SK-N-SH (cell line): Measurements from ENCODE around the gene FABP7. TPM values are rescaled to one million over a fixed set of nuclear protein-coding genes. Genes with fewer than 3 reads are reported as not detected.

Source experiments
- CTCF ChIA-PET: fragments of 300-600, 350-600 bp; formaldehyde crosslinking; extraction: SDS; loops from one replicate; lab custom pipeline; 2021; lab: Yijun Ruan, JAX
- POLR2A ChIA-PET: fragments of 350-600 bp; sonication (Branson Sonifier 250); formaldehyde crosslinking; extraction: SDS; loops from one replicate; lab custom pipeline; 2020; ENCODE audit warnings: antibody characterized with exemption, inconsistent platforms; lab: Yijun Ruan, JAX
- DNase-seq: peaks from one replicate; pipeline ENCODE4 v3.0.0; 2012
- H2AFZ ChIP-seq: fragments of 200-600 bp; sonication (generic); 2 replicates; pipeline ENCODE4 v1.8.1; 2016; ENCODE audit warnings: antibody characterized with exemption, mild to moderate bottlenecking, low read depth
- H3F3A ChIP-seq: fragments of 200-600 bp; sonication (generic); replicated peaks from 2 replicates; pipeline ENCODE3; 2016; ENCODE audit warnings: antibody characterized with exemption, mild to moderate bottlenecking; ENCODE audit not compliant: insufficient read depth
- H3K27ac ChIP-seq, 2 experiments: fragments of 200-500 bp in 1 of 2; fragments of 200-600 bp in 1 of 2; sonication (Bioruptor generic) in 1 of 2; sonication (generic), shearing (Covaris generic) in 1 of 2; 2 replicates each; pipeline versions ENCODE4 v1.5.1 to v1.6.1; 2014 to 2016; ENCODE audit warnings: low read depth in 2 of 2, inconsistent platforms in 1 of 2, low read length in 1 of 2, mild to moderate bottlenecking in 1 of 2, mixed read lengths in 1 of 2
- H3K27me3 ChIP-seq: fragments of 200-600 bp; sonication (generic), shearing (Covaris generic); 2 replicates; pipeline ENCODE4 v1.6.1; 2016; ENCODE audit warnings: mixed run types; ENCODE audit not compliant: insufficient read depth
- H3K36me3 ChIP-seq, 2 experiments: fragments of 200-500 bp in 1 of 2; fragments of 200-600 bp in 1 of 2; sonication (Bioruptor generic) in 1 of 2; sonication (generic) in 1 of 2; replicated peaks in 1 of 2; 2 replicates each; pipeline versions ENCODE3 to v1.5.1; 2014 to 2016; ENCODE audit warnings: low read length in 1 of 2, mild to moderate bottlenecking in 1 of 2; ENCODE audit not compliant: insufficient read depth in 2 of 2, control insufficient read depth in 1 of 2
- H3K4me1 ChIP-seq, 2 experiments: fragments of 200-500 bp in 1 of 2; fragments of 200-600 bp in 1 of 2; sonication (Bioruptor generic) in 1 of 2; sonication (generic), shearing (Covaris generic) in 1 of 2; 2 replicates each; pipeline versions ENCODE4 v1.5.1 to v1.6.1; 2014 to 2016; ENCODE audit warnings: low read depth in 1 of 2, low read length in 1 of 2, mixed run types in 1 of 2; ENCODE audit not compliant: insufficient read depth in 2 of 2, control insufficient read depth in 1 of 2
- H3K4me2 ChIP-seq: fragments of 200-600 bp; sonication (generic), shearing (Covaris generic); 2 replicates; pipeline ENCODE4 v1.6.1; 2017; ENCODE audit warnings: mixed run types
- H3K4me3 ChIP-seq, 2 experiments: fragments of 200-500 bp in 1 of 2; fragments of 200-600 bp in 1 of 2; sonication (Bioruptor generic) in 1 of 2; sonication (generic), shearing (Covaris generic) in 1 of 2; 2 replicates each; pipeline versions ENCODE4 v1.5.1 to v1.8.1; 2014 to 2016; ENCODE audit warnings: low read depth in 2 of 2, inconsistent platforms in 1 of 2, low read length in 1 of 2, mild to moderate bottlenecking in 1 of 2, mixed read lengths in 1 of 2, moderate library complexity in 1 of 2
- H3K79me2 ChIP-seq: fragments of 200-600 bp; sonication (generic); 2 replicates; pipeline ENCODE4 v1.8.1; 2017; ENCODE audit warnings: mild to moderate bottlenecking; ENCODE audit not compliant: insufficient read depth
- H3K9ac ChIP-seq: fragments of 200-600 bp; sonication (generic); 2 replicates; pipeline ENCODE4 v1.6.1; 2017; ENCODE audit warnings: mixed run types
- H3K9me2 ChIP-seq: fragments of 200-600 bp; sonication (generic); 2 replicates; pipeline ENCODE4 v1.6.1; 2017; ENCODE audit warnings: mixed run types
- H3K9me3 ChIP-seq: fragments of 200-600 bp; sonication (generic); 2 replicates; pipeline ENCODE4 v1.6.1; 2017; ENCODE audit warnings: mixed run types, mild to moderate bottlenecking, moderate library complexity
- H4K20me1 ChIP-seq: fragments of 200-600 bp; sonication (generic); 2 replicates; pipeline ENCODE4 v1.6.1; 2017; ENCODE audit warnings: mild to moderate bottlenecking, mixed run types; ENCODE audit not compliant: insufficient read depth
- CTCF ChIP-seq: fragments of 200-600 bp; sonication (generic); IDR thresholded peaks from 2 replicates; pipeline ENCODE4 v1.6.1; 2017; ENCODE audit warnings: antibody characterized with exemption, mild to moderate bottlenecking, moderate library complexity
- ELF1 ChIP-seq: IDR thresholded peaks from 2 replicates; pipeline ENCODE4 v1.4.0; 2012
- EP300 ChIP-seq, 2 experiments: IDR thresholded peaks; 2 replicates each; pipeline versions ENCODE4 v1.4.0 to v1.6.1; 2012; ENCODE audit warnings: borderline replicate concordance in 1 of 2, low read depth in 1 of 2, low read length in 1 of 2
- FOXJ3 ChIP-seq: sonication (generic); formaldehyde crosslinking; IDR thresholded peaks from 2 replicates; pipeline ENCODE4 v1.5.1; 2020; ENCODE audit warnings: mild to moderate bottlenecking, missing genetic modification reagents
- FOXM1 ChIP-seq: IDR thresholded peaks from 2 replicates; pipeline ENCODE4 v1.4.0; 2012; ENCODE audit warnings: low read depth, mild to moderate bottlenecking
- JUND ChIP-seq: IDR thresholded peaks from 2 replicates; pipeline ENCODE4 v1.4.0; 2012
- MAX ChIP-seq: IDR thresholded peaks from 2 replicates; pipeline ENCODE4 v1.4.0; 2012; ENCODE audit warnings: low read depth
- NFIC ChIP-seq: IDR thresholded peaks from 2 replicates; pipeline ENCODE4 v1.4.0; 2012; ENCODE audit warnings: borderline replicate concordance
- POLR2AphosphoS5 ChIP-seq: IDR thresholded peaks from 2 replicates; pipeline ENCODE4 v1.6.1; 2012; ENCODE audit warnings: low read depth, low read length
- REST ChIP-seq: IDR thresholded peaks from 2 replicates; pipeline ENCODE4 v1.6.1; 2012; ENCODE audit warnings: mild to moderate bottlenecking, low read depth, low read length, moderate library complexity
- SMC3 ChIP-seq: IDR thresholded peaks from 2 replicates; pipeline ENCODE4 v1.6.1; 2012; ENCODE audit warnings: low read depth, low read length, improper control_type of control experiment
- TAF1 ChIP-seq: IDR thresholded peaks from 2 replicates; pipeline ENCODE4 v1.6.1; 2012; ENCODE audit warnings: low read depth, mild to moderate bottlenecking, low read length, moderate library complexity, borderline replicate concordance
- WGBS: methylation state at CpG from one replicate; pipeline ENCODE4 v1.1.6; 2017; ENCODE audit warnings: low lambda C conversion rate; 5-methylcytosine and 5-hydroxymethylcytosine counted together
- polyA plus RNA-seq, 3 experiments: library from polyadenylated mRNA; depleted of rRNA; stranded (reverse); fragments of >200 nt; gene quantifications; 2 replicates each; pipeline ENCODE4 v1.2.3, GENCODE V29; 2012

The FABP7 gene
- polyA plus RNA-seq, 1 of the 3 experiments (the other 2 are of a cell fraction) = not detected

- CTCF ChIA-PET = interaction anchor here (1.3 to 5.1 kb wide), 2 partner anchors 11 to 106 kb away, joined by 3 to 47 read pairs; no protein-coding TSS in a partner anchor
- no peak overlapping the region for H3K4me3 ChIP-seq
- no peak overlapping the region for H3K27ac ChIP-seq
- no peaks in the 10 kb centered on the region for H3K9me3 ChIP-seq
- WGBS = 34% methylated on average over 4 of the region's 4 CpGs
- H3K4me2 ChIP-seq = no peak overlapping the region
- no peak overlapping the region for H3K9ac ChIP-seq
- H3K36me3 ChIP-seq = no peaks in the 10 kb centered on the region
- TF ChIP-seq FOXJ3 (CRISPR knock-in tag) = no peak
- TF ChIP-seq NFIC = no peak
- no peak for TF ChIP-seq SMC3
- TF ChIP-seq MAX = no peak
- no peak for TF ChIP-seq CTCF
- no peak for TF ChIP-seq ELF1
- TF ChIP-seq EP300 (IDR thresholded peaks at IDR 0.05; ENCODE audit: borderline replicate concordance in 1 of 2, low read depth in 1 of 2, low read length in 1 of 2) = no peak
- no peak for TF ChIP-seq FOXM1
- TF ChIP-seq JUND = no peak
- no peak for TF ChIP-seq TAF1
- TF ChIP-seq REST = no peak
- TF ChIP-seq POLR2AphosphoS5 = no peak
- H4K20me1 ChIP-seq = no peaks in the 10 kb centered on the region
- no peaks in the 10 kb centered on the region for H3K79me2 ChIP-seq
- H3F3A ChIP-seq = no peaks in the 10 kb centered on the region
- H2AFZ ChIP-seq = no peak overlapping the region
- DNase-seq = no peak
- H3K4me1 ChIP-seq = peaks cover 0 to 5% of the 10 kb centered on the region in 2 experiments; a peak in 1 of 4 replicates
- H3K27me3 ChIP-seq = peaks cover 46% of the 10 kb centered on the region
- POLR2A ChIA-PET = no interaction called here
- no peaks in the 10 kb centered on the region for H3K9me2 ChIP-seq
These were observed 46.3 kb upstream of the FABP7 start for GRCh38 chr6:122733259-122733658.
